Astrocyte (in vitro differentiated cells and primary cell): ENCODE data around the gene NLN.
"Not testable (repeated sequence)": the region's sequence is repeated elsewhere in the genome, so short reads cannot be mapped to it uniquely, and the experiment has no call there.

ENCODE experiments used
- EZH2 ChIP-seq: IDR thresholded peaks from 2 replicates; pipeline ENCODE4 v1.6.1; 2012; ENCODE audit warnings: mild to moderate bottlenecking, low read length, inconsistent platforms; ENCODE audit not compliant: insufficient read depth
- TF ChIP-seq, protein P1 (sequence below): IDR thresholded peaks from 2 replicates; pipeline ENCODE4 v1.5.1; 2011; ENCODE audit warnings: low read depth, mild to moderate bottlenecking, inconsistent platforms, low read length, moderate library complexity; ENCODE audit not compliant: insufficient read depth

DNA sequence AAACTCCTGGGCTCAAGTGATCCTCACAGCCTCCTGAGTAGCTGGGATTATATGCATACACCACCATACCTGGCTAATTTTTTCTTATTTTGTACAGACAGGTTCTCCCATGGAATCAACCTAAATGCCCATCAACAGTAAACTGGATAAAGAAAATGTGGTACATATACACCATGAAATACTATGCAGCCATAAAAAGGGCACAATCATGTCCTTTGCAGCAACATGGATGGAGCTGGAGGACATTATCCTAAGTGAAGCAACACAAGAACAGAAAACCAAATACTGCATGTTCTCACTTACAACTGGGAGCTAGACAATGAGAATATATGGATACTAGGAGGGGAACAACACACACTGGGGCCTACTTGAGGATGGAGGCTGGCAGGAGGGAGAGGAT, 117.2 kb downstream of the NLN start:
- TF ChIP-seq, protein P1, sequence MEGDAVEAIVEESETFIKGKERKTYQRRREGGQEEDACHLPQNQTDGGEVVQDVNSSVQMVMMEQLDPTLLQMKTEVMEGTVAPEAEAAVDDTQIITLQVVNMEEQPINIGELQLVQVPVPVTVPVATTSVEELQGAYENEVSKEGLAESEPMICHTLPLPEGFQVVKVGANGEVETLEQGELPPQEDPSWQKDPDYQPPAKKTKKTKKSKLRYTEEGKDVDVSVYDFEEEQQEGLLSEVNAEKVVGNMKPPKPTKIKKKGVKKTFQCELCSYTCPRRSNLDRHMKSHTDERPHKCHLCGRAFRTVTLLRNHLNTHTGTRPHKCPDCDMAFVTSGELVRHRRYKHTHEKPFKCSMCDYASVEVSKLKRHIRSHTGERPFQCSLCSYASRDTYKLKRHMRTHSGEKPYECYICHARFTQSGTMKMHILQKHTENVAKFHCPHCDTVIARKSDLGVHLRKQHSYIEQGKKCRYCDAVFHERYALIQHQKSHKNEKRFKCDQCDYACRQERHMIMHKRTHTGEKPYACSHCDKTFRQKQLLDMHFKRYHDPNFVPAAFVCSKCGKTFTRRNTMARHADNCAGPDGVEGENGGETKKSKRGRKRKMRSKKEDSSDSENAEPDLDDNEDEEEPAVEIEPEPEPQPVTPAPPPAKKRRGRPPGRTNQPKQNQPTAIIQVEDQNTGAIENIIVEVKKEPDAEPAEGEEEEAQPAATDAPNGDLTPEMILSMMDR = not testable (repeated sequence)
- not testable (repeated sequence) for TF ChIP-seq EZH2
